HepG2 (cell line): ENCODE data around the gene JADE3. TPM values are rescaled to one million over a fixed set of nuclear protein-coding genes. Genes with fewer than 3 reads are reported as not detected.
A peak's percentile ranks its signal among the peaks of the same experiment; 100 is the strongest.

Source experiments
- AGO2 ChIP-seq: fragments of 200-400 bp; formaldehyde crosslinking; optimal IDR thresholded peaks from 2 replicates; pipeline ENCODE3; 2017; ENCODE audit warnings: mild to moderate bottlenecking, low read depth, low read length, moderate library complexity
- ARID4A ChIP-seq: sonication (generic); formaldehyde crosslinking; IDR thresholded peaks from 2 replicates; pipeline ENCODE4 v1.5.0; 2020; ENCODE audit warnings: mild to moderate bottlenecking, missing genetic modification reagents, borderline replicate concordance
- HDAC1 ChIP-seq: sonication (generic); formaldehyde crosslinking; IDR thresholded peaks from 2 replicates; pipeline ENCODE4 v1.5.1; 2020; ENCODE audit warnings: mild to moderate bottlenecking, missing genetic modification reagents
- HNF4G ChIP-seq, 2 experiments: sonication (generic) in 1 of 2; formaldehyde crosslinking in 1 of 2; IDR thresholded peaks; 2 replicates each; pipeline versions ENCODE4 v1.4.0 to v1.6.1; 2011 to 2020; ENCODE audit warnings: borderline replicate concordance in 2 of 2, low read depth in 2 of 2, mild to moderate bottlenecking in 2 of 2, low read length in 1 of 2, missing genetic modification reagents in 1 of 2, moderate library complexity in 1 of 2
- HNRNPK ChIP-seq: fragments of 200-400 bp; formaldehyde crosslinking; IDR thresholded peaks from 2 replicates; pipeline ENCODE4 v1.6.1; 2018; ENCODE audit warnings: low read length, low read depth, moderate library complexity, mild to moderate bottlenecking; ENCODE audit not compliant: poor library complexity, severe bottlenecking
- NR2F6 ChIP-seq, 2 experiments: IDR thresholded peaks; 2 replicates each; pipeline ENCODE4 v1.6.1; 2016; ENCODE audit warnings: antibody characterized with exemption in 1 of 2, mild to moderate bottlenecking in 1 of 2
- RFXANK ChIP-seq: IDR thresholded peaks from 2 replicates; pipeline ENCODE4 v1.6.1; 2016
- SAP130 ChIP-seq: IDR thresholded peaks from 2 replicates; pipeline ENCODE4 v1.6.1; 2016; ENCODE audit warnings: low read depth
- THAP11 ChIP-seq: IDR thresholded peaks from 2 replicates; pipeline ENCODE4 v1.6.1; 2016; ENCODE audit warnings: missing biosample characterization, missing genetic modification reagents
- ZBTB20 ChIP-seq: sonication (generic); formaldehyde crosslinking; IDR thresholded peaks from 2 replicates; pipeline ENCODE4 v1.8.1; 2023; ENCODE audit warnings: missing genetic modification reagents, low read depth, mild to moderate bottlenecking, borderline replicate concordance
- ZFX ChIP-seq: sonication (generic); formaldehyde crosslinking; IDR thresholded peaks from 2 replicates; pipeline ENCODE4 v1.4.0; 2020; ENCODE audit warnings: mild to moderate bottlenecking, low read depth, missing genetic modification reagents, moderate library complexity
- ZFY ChIP-seq: sonication (generic); formaldehyde crosslinking; IDR thresholded peaks from 2 replicates; pipeline ENCODE4 v1.4.0; 2020; ENCODE audit warnings: missing genetic modification reagents
- ZNF317 ChIP-seq: sonication (generic); formaldehyde crosslinking; IDR thresholded peaks from 2 replicates; pipeline ENCODE4 v1.5.0; 2020; ENCODE audit warnings: mild to moderate bottlenecking, missing genetic modification reagents
- ZNF501 ChIP-seq: sonication (generic); formaldehyde crosslinking; IDR thresholded peaks from 2 replicates; pipeline ENCODE4 v1.5.1; 2020; ENCODE audit warnings: mild to moderate bottlenecking, moderate library complexity, missing genetic modification reagents
- ZNF652 ChIP-seq: IDR thresholded peaks from 2 replicates; pipeline ENCODE4 v1.6.1; 2016; ENCODE audit warnings: low read depth, borderline replicate concordance
- ZNF770 ChIP-seq: sonication (generic); formaldehyde crosslinking; IDR thresholded peaks from 2 replicates; pipeline ENCODE4 v1.5.0; 2020; ENCODE audit warnings: mild to moderate bottlenecking, missing genetic modification reagents
- ZSCAN9 ChIP-seq: IDR thresholded peaks from 2 replicates; pipeline ENCODE4 v1.6.1; 2016; ENCODE audit warnings: borderline replicate concordance
- polyA plus RNA-seq, 8 experiments: library from polyadenylated mRNA; depleted of rRNA in 3 of 8; stranded (reverse) in 7 of 8; unstranded in 1 of 8; fragments of >200 nt; fragmentation: Illumina TruSeq in 4 of 8; extraction: Trizol in 4 of 8; gene quantifications; 2 replicates each; pipeline versions ENCODE4 v1.2.1 to v1.2.3, GENCODE V29; 2011 to 2016; ENCODE audit warnings: low read depth in 4 of 8, missing spikeins in 1 of 8, mixed read lengths in 1 of 8; ENCODE audit not compliant: insufficient read depth in 1 of 8
- total RNA-seq, 5 experiments: library from RNA; depleted of rRNA; stranded (reverse); fragments of >200 nt; fragmentation: Illumina TruSeq; extraction: Trizol; gene quantifications; 2 replicates each; pipeline ENCODE4 v1.2.3, GENCODE V29; 2016; ENCODE audit warnings: low read depth in 1 of 5
- TF ChIP-seq, protein P1 (sequence below): sonication (generic); formaldehyde crosslinking; IDR thresholded peaks from 2 replicates; pipeline ENCODE4 v1.8.0; 2022; ENCODE audit warnings: missing genetic modification reagents, mild to moderate bottlenecking, moderate library complexity, borderline replicate concordance

JADE3 gene
- total and polyA plus RNA-seq, 2 of the 13 experiments (the other 11 are each of a cell fraction or from before 2014, with no cell fraction given) = 7.7 to 7.8 TPM

DNA sequence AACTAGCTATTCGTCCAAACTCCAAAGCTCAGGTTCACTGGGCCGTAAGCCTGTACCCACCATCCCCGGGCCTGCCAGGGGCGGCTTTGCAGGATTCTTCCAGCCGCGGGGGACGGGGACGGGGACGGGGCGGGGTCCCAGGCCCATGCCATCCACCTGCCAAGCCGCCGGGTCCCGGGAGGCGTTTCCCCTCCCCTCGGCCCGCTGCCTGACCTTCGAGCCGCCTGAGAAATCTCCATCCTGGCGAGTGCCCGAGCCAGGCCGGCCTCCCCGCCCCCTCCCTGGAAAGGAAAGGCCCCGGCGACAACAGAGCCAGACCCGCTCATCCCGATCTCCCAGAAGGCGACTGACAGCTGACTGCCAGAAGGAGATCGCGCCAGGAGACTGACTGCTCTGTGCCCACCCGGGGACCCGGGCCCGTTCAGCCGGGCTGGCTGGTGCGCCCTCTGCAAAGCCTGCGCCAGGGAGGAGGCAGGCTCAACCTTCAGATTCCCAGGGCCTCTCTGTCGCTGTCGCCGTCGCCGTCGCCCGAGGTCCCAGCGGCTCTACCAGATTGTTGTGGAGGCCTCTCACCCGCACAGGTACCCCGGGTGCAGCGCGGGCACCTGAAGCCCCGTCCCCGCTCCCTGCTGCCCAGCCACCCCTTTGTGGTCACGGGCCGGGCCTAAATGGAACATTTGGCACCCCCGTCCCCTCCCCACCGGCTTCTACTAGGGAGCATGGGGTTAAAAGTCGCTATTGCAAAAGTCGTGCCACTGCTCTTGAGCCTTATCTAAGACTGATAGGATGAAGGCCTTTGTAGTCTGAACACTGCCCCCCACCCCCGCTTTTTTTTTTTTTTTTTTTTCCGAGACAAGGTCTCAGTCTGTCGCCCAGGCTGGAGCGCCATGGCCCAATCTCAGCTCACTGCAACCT lies 166.2 kb downstream of the JADE3 start, which contains the start of gene RGN (continued):
- TF ChIP-seq ZBTB20 (CRISPR knock-in tag) (0 out of 2 replicates have a peak, but pooled peaks have one; percentile 23), THAP11 (CRISPR knock-in tag) (peak; percentile 29; the same call in 1 of the 2 replicates), HNF4G (IDR thresholded peaks at IDR 0.05; ENCODE audit: borderline replicate concordance, low read depth, low read length) (peak; percentile 73; the same call in 1 of the 2 replicates), HNF4G (CRISPR knock-in tag; IDR thresholded peaks at IDR 0.05; ENCODE audit: borderline replicate concordance, low read depth) (no peak), ZNF770 (CRISPR knock-in tag) (0 out of 2 replicates have a peak, but pooled peaks have one; percentile 17), ZNF317 (CRISPR knock-in tag) (0 out of 2 replicates have a peak, but pooled peaks have one; percentile 35), SAP130 (CRISPR knock-in tag) (peak; percentile 41), AGO2 (peak; percentile 79), ZNF652 (CRISPR knock-in tag) (peak; percentile 85), ARID4A (CRISPR knock-in tag) (peak; percentile 53; the same call in 1 of the 2 replicates), ZSCAN9 (CRISPR knock-in tag) (no peak), RFXANK (CRISPR knock-in tag) (no peak), ZFX (CRISPR knock-in tag) (peak; percentile 67), ZFY (CRISPR knock-in tag) (peak; percentile 33; the same call in 1 of the 2 replicates), NR2F6 (IDR thresholded peaks at IDR 0.05) (peak; percentile 73), NR2F6 (CRISPR knock-in tag; IDR thresholded peaks at IDR 0.05) (peak; percentile 61; the same call in 1 of the 2 replicates), HDAC1 (CRISPR knock-in tag) (peak; percentile 38; the same call in 1 of the 2 replicates), ZNF501 (peak; percentile 53), HNRNPK (peak; percentile 23)
- TF ChIP-seq, protein P1, sequence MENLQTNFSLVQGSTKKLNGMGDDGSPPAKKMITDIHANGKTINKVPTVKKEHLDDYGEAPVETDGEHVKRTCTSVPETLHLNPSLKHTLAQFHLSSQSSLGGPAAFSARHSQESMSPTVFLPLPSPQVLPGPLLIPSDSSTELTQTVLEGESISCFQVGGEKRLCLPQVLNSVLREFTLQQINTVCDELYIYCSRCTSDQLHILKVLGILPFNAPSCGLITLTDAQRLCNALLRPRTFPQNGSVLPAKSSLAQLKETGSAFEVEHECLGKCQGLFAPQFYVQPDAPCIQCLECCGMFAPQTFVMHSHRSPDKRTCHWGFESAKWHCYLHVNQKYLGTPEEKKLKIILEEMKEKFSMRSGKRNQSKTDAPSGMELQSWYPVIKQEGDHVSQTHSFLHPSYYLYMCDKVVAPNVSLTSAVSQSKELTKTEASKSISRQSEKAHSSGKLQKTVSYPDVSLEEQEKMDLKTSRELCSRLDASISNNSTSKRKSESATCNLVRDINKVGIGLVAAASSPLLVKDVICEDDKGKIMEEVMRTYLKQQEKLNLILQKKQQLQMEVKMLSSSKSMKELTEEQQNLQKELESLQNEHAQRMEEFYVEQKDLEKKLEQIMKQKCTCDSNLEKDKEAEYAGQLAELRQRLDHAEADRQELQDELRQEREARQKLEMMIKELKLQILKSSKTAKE = peak; percentile 44; the same call in 1 of the 2 replicates
